H54 (cell line): Measurements from ENCODE around the gene APOL5.
"Not testable (repeated sequence)": the region's sequence is repeated elsewhere in the genome, so short reads cannot be mapped to it uniquely, and the experiment has no call there.

ENCODE experiments used
- DNase-seq: peaks from one replicate; pipeline ENCODE4 v3.0.0; 2011; ENCODE audit warnings: low spot score, mixed read lengths; ENCODE audit not compliant: insufficient read length
- FAIRE-seq: peaks from 3 replicates; lab custom pipeline; 2011; peaks lifted over from hg19 to GRCh38; lab: Jason Lieb, UNC
- POLR2A ChIP-seq: IDR thresholded peaks from 2 replicates; pipeline ENCODE4 v1.6.1; 2011; ENCODE audit warnings: low read depth, mild to moderate bottlenecking, low read length

Gene APOL5

GRCh38 chr22:35726398-35726797 is 8.7 kb downstream of the APOL5 start:
- no peak for TF ChIP-seq POLR2A
- DNase-seq (no peak), FAIRE-seq (no peak)

GRCh38 chr22:35726933-35727332 is 9.3 kb downstream of the APOL5 start:
- no peak for TF ChIP-seq POLR2A
- FAIRE-seq (no peak), DNase-seq (no peak)

GRCh38 chr22:35727436-35727835 is 9.8 kb downstream of the APOL5 start:
- FAIRE-seq (no peak), DNase-seq (no peak)
- no peak for TF ChIP-seq POLR2A

- no peak for TF ChIP-seq POLR2A
- no peak for DNase-seq
- no peak for FAIRE-seq
Observed at GRCh38 chr22:35728639-35729308, 11.1 kb downstream of the APOL5 start.

GRCh38 chr22:35729309-35729698 is 11.6 kb downstream of the APOL5 start:
- no peak for TF ChIP-seq POLR2A
- DNase-seq (no peak), FAIRE-seq (no peak)

GRCh38 chr22:35731321-35731720 is 13.6 kb downstream of the APOL5 start:
- no peak for TF ChIP-seq POLR2A
- no peak for FAIRE-seq
- DNase-seq: no peak

GRCh38 chr22:35732116-35732515 is 14.4 kb downstream of the APOL5 start:
- FAIRE-seq (no peak), DNase-seq (no peak)
- TF ChIP-seq POLR2A: no peak

- FAIRE-seq: no peak
- DNase-seq: no peak
- no peak for TF ChIP-seq POLR2A
Observed at GRCh38 chr22:35733036-35733435, 15.4 kb downstream of the APOL5 start.

GRCh38 chr22:35733791-35734516 is 16.3 kb downstream of the APOL5 start:
- DNase-seq: no peak
- no peak for FAIRE-seq
- TF ChIP-seq POLR2A: no peak

- TF ChIP-seq POLR2A: no peak
- DNase-seq (no peak), FAIRE-seq (no peak)
Observed at GRCh38 chr22:35734517-35734827, 16.8 kb downstream of the APOL5 start.

GRCh38 chr22:35735542-35735941 is 17.9 kb downstream of the APOL5 start:
- DNase-seq (no peak), FAIRE-seq (no peak)
- TF ChIP-seq POLR2A: no peak

GRCh38 chr22:35736166-35736565 is 18.5 kb downstream of the APOL5 start:
- no peak for FAIRE-seq
- no peak for TF ChIP-seq POLR2A
- DNase-seq: no peak

GRCh38 chr22:35736701-35737100 is 19.0 kb downstream of the APOL5 start:
- DNase-seq: no peak
- no peak for TF ChIP-seq POLR2A
- FAIRE-seq: no peak

- DNase-seq, FAIRE-seq: not testable (repeated sequence)
Observed at GRCh38 chr22:35737886-35738285, 20.2 kb downstream of the APOL5 start.
